K562 (cell line): ENCODE results near the gene PIP4K2A. TPM values are rescaled to one million over a fixed set of nuclear protein-coding genes. Genes with fewer than 3 reads are reported as not detected.
A peak's percentile ranks its signal among the peaks of the same experiment; 100 is the strongest.

Experiments used
- ATF3 ChIP-seq, 2 experiments: fragments of 450-650 bp in 1 of 2; sonication (generic) in 1 of 2; formaldehyde crosslinking in 1 of 2; IDR thresholded peaks in 1 of 2; conservative IDR thresholded peaks in 1 of 2; 2 replicates each; pipeline versions ENCODE4 v1.6.1 to v1.8.1; 2016 to 2023; ENCODE audit warnings: mild to moderate bottlenecking in 2 of 2, moderate library complexity in 2 of 2, inconsistent platforms in 1 of 2, missing genetic modification reagents in 1 of 2
- CBFA2T3 ChIP-seq: fragments of 450-650 bp; IDR thresholded peaks from 2 replicates; pipeline ENCODE4 v1.6.1; 2017
- CCAR2 ChIP-seq: fragments of 200-400 bp; formaldehyde crosslinking; IDR thresholded peaks from 2 replicates; pipeline ENCODE4 v1.6.1; 2017; ENCODE audit warnings: mild to moderate bottlenecking, low read depth, low read length
- CCNT2 ChIP-seq: IDR thresholded peaks from 2 replicates; pipeline ENCODE4 v1.6.1; 2011; ENCODE audit warnings: borderline replicate concordance, low read depth, mild to moderate bottlenecking, moderate library complexity, mixed read lengths, low read length; ENCODE audit not compliant: insufficient read length; ENCODE audit errors: extremely low read depth
- CTCFL ChIP-seq: IDR thresholded peaks from 2 replicates; pipeline ENCODE4 v1.6.1; 2011; ENCODE audit warnings: borderline replicate concordance, low read depth, mild to moderate bottlenecking, moderate library complexity, low read length; ENCODE audit not compliant: insufficient read depth, poor library complexity, severe bottlenecking
- DPF2 ChIP-seq: fragments of 450-650 bp; IDR thresholded peaks from 2 replicates; pipeline ENCODE4 v1.6.1; 2016
- EGR1 ChIP-seq: fragments of 450-650 bp; conservative IDR thresholded peaks from 2 replicates; pipeline ENCODE4 v1.6.1; 2017; ENCODE audit warnings: mild to moderate bottlenecking
- ELK3 ChIP-seq: fragments of 450-650 bp; formaldehyde crosslinking; IDR thresholded peaks from 2 replicates; pipeline ENCODE4 v1.4.0; 2020; ENCODE audit warnings: mild to moderate bottlenecking
- ETV5 ChIP-seq: sonication (generic); formaldehyde crosslinking; IDR thresholded peaks from 2 replicates; pipeline ENCODE4 v1.4.0; 2020; ENCODE audit warnings: low read depth, mild to moderate bottlenecking, missing genetic modification reagents
- FOXO4 ChIP-seq: fragments of 450-650 bp; formaldehyde crosslinking; IDR thresholded peaks from 2 replicates; pipeline ENCODE4 v1.4.0; 2020; ENCODE audit warnings: mild to moderate bottlenecking, moderate library complexity
- HBP1 ChIP-seq: fragments of 450-650 bp; formaldehyde crosslinking; IDR thresholded peaks from 2 replicates; pipeline ENCODE4 v1.4.0; 2022; ENCODE audit warnings: missing genetic modification characterization
- HDAC8 ChIP-seq: fragments of 450-650 bp; IDR thresholded peaks from 2 replicates; pipeline ENCODE4 v1.6.1; 2016; ENCODE audit warnings: mild to moderate bottlenecking, missing genetic modification characterization, moderate library complexity, missing compliant biosample characterization
- POLR2AphosphoS2 ChIP-seq: IDR thresholded peaks from 2 replicates; pipeline ENCODE4 v1.6.1; 2012; ENCODE audit warnings: low read length, improper control_type of control experiment
- POU5F1 ChIP-seq: fragments of 150-350 bp; IDR thresholded peaks from 2 replicates; pipeline ENCODE4 v1.6.1; 2014; ENCODE audit warnings: borderline replicate concordance, low read length, low read depth, mild to moderate bottlenecking; ENCODE audit not compliant: partially characterized antibody
- SMARCB1 ChIP-seq: IDR thresholded peaks from 2 replicates; pipeline ENCODE4 v1.6.1; 2011; ENCODE audit warnings: improper control_type of control experiment, low read depth; ENCODE audit not compliant: insufficient read length
- ZBTB26 ChIP-seq: fragments of 450-650 bp; formaldehyde crosslinking; IDR thresholded peaks from 2 replicates; pipeline ENCODE4 v1.4.0; 2022; ENCODE audit warnings: missing genetic modification characterization
- ZNF280B ChIP-seq: fragments of 250-450 bp; sonication (Bioruptor Pico); IDR thresholded peaks from 2 replicates; pipeline ENCODE4 v1.5.1; 2021; ENCODE audit warnings: mild to moderate bottlenecking
- ZNF766 ChIP-seq: fragments of 200-800 bp; sonication (Bioruptor generic); conservative IDR thresholded peaks from 2 replicates; pipeline ENCODE4 v1.6.1; 2016; ENCODE audit warnings: missing genetic modification characterization, missing compliant biosample characterization
- polyA plus RNA-seq, 8 experiments: library from polyadenylated mRNA; depleted of rRNA in 4 of 8; stranded (reverse) in 5 of 8; unstranded in 3 of 8; fragments of >200 nt; fragmentation: Nextera tagmentation in 2 of 8; fragmentation: Illumina TruSeq in 1 of 8; extraction: Ambion mirVana in 2 of 8; extraction: Trizol in 1 of 8; gene quantifications; 2 replicates each; pipeline versions ENCODE4 v1.2.1 to v1.2.3, GENCODE V29; 2011 to 2014; ENCODE audit warnings: inconsistent platforms in 1 of 8, missing spikeins in 1 of 8
- total RNA-seq, 7 experiments: library from RNA; depleted of rRNA in 6 of 7; stranded (reverse); fragments of >200 nt in 6 of 7; fragmentation: Illumina TruSeq in 2 of 7; extraction: Trizol in 2 of 7; gene quantifications; 2 replicates each; pipeline versions ENCODE4 v1.2.1 to v1.2.3, GENCODE V29; 2011 to 2021; ENCODE audit warnings: low replicate concordance in 1 of 7

PIP4K2A gene
- total and polyA plus RNA-seq, 9 of the 15 experiments (the other 6 are each of a cell fraction or from before 2014, with no cell fraction given), result 35.6 to 117 (median 71.9) TPM

GRCh38 chr10:22736134-22736533 lies 21.8 kb upstream of the PIP4K2A start (continued):
- TF ChIP-seq CTCFL (no peak), POLR2AphosphoS2 (no peak), ZNF766 (CRISPR knock-in tag) (no peak), HBP1 (CRISPR knock-in tag) (no peak), CCAR2 (no peak), ELK3 (no peak), CBFA2T3 (peak; percentile 84), ETV5 (no peak), EGR1 (no peak), ZBTB26 (no peak), ZNF280B (CRISPR knock-in tag) (no peak), POU5F1 (no peak), CCNT2 (no peak), SMARCB1 (no peak), ATF3 (IDR thresholded peaks at IDR 0.05) (peak; percentile 81), ATF3 (CRISPR knock-in tag; conservative IDR thresholded peaks at IDR 0.05) (no peak), FOXO4 (no peak), HDAC8 (no peak), DPF2 (peak; percentile 95)
